Measurements from ENCODE around the gene NDUFA11.
A peak's percentile ranks its signal among the peaks of the same experiment; 100 is the strongest.

Gene NDUFA11

DNA sequence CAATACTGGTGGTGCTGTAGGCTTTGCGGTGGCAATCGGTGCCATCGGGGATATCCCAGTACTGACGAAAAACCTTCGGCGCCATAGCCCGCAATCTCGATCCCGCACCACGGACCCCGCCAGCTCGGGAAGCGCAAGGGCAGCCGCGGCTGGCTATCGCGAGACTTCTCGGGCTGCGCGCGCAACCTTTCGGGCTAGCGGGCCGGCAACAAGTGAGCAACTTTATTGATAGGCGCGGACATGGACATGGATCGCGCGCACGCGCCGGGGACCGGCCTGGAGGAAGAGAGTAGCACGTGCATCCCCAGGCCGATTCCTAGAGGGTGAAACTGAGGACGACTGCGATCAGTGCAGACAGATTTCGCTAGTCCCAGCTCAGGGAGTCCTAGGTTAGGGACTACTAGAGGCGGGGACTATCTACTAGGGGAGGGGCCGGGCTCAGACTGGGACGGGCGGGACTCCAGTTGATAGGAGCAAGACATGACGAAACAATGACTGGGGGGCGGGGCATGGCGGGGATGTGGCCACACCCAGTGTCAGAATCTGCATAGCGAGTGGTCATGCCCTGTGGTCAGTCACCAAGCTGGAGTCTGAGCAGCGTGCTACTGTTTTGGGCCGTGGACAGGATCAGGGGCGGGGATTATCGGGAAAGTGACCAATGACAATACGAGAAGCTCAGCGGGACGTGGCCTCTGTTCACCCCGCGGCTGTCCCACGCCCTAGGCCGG, at the start of gene NDUFA11:
Gene NDUFA11 (minus strand): TSS at position 167 of the 728 bp plus-strand sequence. CDS start 82 bp downstream, at position 85.
- DNase-seq (ENCODE audit: low read depth in 1 of 2, low spot score in 1 of 2): peak; percentile 80 to 93
- TF ChIP-seq JUND (IDR thresholded peaks at IDR 0.05; ENCODE audit: low read depth): no peak
- in situ Hi-C loops (cut with HindIII; ENCODE audit: low pct_unique_long_range_greater_than_20kb, low sequenced_read_pairs): no loop called here

DNA sequence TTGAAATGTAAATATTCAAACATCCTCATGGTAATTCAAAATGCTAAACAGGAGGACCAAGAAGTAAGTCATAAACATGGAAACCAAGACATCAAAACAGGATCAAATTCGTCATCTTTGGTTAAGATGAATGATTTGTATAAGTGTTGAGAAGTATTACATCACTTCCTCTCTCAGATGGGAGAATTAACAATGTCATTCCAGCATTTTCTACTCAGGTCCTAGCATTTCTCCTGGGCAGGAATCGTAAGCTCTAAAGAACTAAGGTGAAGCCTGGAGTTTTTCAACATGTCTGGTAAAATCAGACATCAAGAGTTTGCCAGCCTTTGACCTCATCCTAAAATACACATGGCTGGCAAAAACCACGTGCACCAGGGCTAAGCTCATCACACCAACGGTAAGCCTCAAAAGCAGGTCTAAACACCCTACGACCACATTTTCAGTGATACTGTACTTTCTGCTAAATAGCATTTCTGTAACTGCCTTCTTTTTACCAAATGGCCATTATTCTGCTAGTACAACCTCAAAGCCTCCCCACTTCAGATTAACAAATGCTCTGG, 49.5 kb upstream of the NDUFA11 start:
- in situ Hi-C loops (cut with HindIII; ENCODE audit: low pct_unique_long_range_greater_than_20kb, low sequenced_read_pairs): no loop called here
- no peak for TF ChIP-seq JUND (IDR thresholded peaks at IDR 0.05; ENCODE audit: low read depth)
- DNase-seq (ENCODE audit: low read depth in 1 of 2, low spot score in 1 of 2): no peak

DNA sequence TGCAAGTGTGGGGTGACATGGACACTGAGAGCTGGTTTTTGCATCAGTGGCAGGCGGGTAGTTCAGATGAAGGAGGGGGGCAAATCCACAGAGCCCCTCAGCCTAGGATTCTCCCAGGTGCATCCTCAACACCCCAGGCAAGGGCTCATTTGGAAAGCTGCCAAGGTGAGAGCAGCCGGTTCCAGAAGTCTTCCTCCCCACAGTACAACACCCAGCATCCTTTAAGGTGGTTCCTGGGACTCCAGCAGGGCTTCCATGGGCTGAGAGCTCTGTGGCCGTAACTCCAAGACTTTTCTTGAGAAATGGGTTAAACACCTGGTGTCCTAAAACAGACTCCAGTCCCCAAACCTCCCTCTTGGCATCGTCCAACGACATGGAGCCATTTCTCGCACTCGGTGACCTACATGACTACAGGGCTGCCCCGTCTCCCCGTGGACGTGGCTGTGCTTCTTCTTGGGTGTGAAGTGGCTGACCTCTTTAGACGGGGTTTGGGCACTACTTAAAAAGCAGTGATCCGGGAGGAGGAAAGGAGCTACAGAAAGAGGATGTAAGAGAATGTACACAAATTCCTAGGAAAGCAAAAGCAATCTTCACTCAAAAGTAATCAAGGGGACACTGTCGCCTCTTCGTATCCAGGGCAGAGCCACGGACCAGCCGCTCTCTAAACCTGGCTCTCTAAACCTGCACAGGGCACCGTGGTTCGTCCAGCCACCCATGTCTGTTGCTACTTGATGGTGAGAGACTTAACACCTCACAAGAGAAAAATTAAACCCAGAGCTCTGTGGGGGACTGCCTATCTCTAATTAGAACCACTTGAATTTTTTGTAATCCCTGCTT, 48.8 kb upstream of the NDUFA11 start:
- no peak for DNase-seq (ENCODE audit: low read depth in 1 of 2, low spot score in 1 of 2)
- TF ChIP-seq JUND (IDR thresholded peaks at IDR 0.05; ENCODE audit: low read depth): no peak
- in situ Hi-C loops (cut with HindIII; ENCODE audit: low pct_unique_long_range_greater_than_20kb, low sequenced_read_pairs): no loop called here

- no peak for DNase-seq (ENCODE audit: low read depth in 1 of 2, low spot score in 1 of 2)
- in situ Hi-C loops (cut with HindIII; ENCODE audit: low pct_unique_long_range_greater_than_20kb, low sequenced_read_pairs): no loop called here
- TF ChIP-seq JUND (IDR thresholded peaks at IDR 0.05; ENCODE audit: low read depth): no peak
Measured at GRCh38 chr19:5951338-5951861, 47.8 kb upstream of the NDUFA11 start.

- TF ChIP-seq JUND (IDR thresholded peaks at IDR 0.05; ENCODE audit: low read depth): no peak
- no peak for DNase-seq (ENCODE audit: low read depth in 1 of 2, low spot score in 1 of 2)
- in situ Hi-C loops (cut with HindIII; ENCODE audit: low pct_unique_long_range_greater_than_20kb, low sequenced_read_pairs): no loop called here
Measured at GRCh38 chr19:5950741-5951140, 47.2 kb upstream of the NDUFA11 start.

DNA sequence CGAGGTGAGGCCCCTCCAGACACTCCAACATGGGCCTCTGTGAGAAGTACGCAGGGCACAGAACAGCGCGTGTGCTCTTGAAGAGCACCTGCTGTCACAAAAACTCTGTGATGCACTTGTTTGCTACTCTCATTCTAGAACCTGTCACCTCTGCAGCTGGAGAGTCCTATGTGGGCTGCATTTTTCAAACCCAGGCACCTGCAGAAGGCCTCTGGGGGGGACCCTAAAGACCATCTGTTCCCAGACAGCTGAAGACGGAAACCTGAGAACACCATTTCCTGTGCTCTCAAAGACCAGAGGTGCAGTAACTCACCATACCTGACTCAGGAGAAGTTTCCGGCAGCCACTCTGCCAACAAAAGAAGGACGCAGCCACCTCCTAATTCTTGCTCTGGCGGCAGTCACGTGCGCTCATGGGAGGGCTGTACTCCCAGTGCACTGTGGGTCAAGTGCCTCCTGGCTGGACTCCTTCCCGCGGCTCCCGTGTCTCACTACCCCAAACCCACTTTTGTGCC, 46.3 kb upstream of the NDUFA11 start:
- in situ Hi-C loops (cut with HindIII; ENCODE audit: low pct_unique_long_range_greater_than_20kb, low sequenced_read_pairs): no loop called here
- no peak for DNase-seq (ENCODE audit: low read depth in 1 of 2, low spot score in 1 of 2)
- TF ChIP-seq JUND (IDR thresholded peaks at IDR 0.05; ENCODE audit: low read depth): no peak

- TF ChIP-seq JUND (IDR thresholded peaks at IDR 0.05; ENCODE audit: low read depth): no peak
- in situ Hi-C loops (cut with HindIII; ENCODE audit: low pct_unique_long_range_greater_than_20kb, low sequenced_read_pairs): no loop called here
- no peak for DNase-seq (ENCODE audit: low read depth in 1 of 2, low spot score in 1 of 2)
Measured at GRCh38 chr19:5948752-5949564, 45.4 kb upstream of the NDUFA11 start.

DNA sequence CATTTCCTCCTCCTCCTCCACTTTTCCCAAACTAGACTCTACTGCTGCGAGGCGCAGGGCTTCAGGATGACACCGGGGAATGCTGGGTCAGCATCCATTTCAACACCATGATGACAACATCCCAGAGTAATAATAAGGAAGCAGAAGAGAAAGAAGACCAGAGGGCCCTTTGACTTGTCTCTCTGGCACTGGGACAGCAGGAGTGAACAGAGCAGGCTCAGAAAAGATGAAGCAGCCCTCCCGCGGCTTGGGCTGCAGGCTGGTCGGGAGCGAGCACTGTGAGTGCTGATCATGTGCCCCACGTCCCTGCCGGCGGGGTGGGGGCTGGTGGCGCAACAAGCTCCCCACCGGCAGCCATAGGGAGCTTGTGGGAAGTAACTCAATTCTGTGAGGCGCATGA, 43.8 kb upstream of the NDUFA11 start:
- no peak for DNase-seq (ENCODE audit: low read depth in 1 of 2, low spot score in 1 of 2)
- TF ChIP-seq JUND (IDR thresholded peaks at IDR 0.05; ENCODE audit: low read depth): no peak
- in situ Hi-C loops (cut with HindIII; ENCODE audit: low pct_unique_long_range_greater_than_20kb, low sequenced_read_pairs): no loop called here

DNA sequence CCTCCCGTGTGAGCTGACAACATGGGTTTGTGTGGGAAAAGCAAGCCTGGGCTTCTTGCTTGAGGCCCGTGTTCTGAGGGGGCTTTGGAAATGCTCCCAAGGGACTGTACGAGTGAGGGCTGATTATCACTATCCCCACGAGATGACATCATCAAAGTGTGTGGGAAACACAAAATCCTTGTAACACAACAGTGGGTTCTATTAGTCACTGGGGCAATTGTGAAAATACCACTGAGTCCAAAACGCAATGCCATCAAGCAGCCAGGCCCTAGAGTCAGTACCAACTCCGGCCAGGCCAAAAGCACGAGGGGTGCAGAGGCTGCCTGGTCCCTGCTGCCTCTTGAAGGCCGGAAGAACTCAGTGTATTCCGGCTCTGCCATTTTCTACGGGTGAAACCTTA, 40.0 kb upstream of the NDUFA11 start:
- no peak for TF ChIP-seq JUND (IDR thresholded peaks at IDR 0.05; ENCODE audit: low read depth)
- no peak for DNase-seq (ENCODE audit: low read depth in 1 of 2, low spot score in 1 of 2)
- in situ Hi-C loops (cut with HindIII; ENCODE audit: low pct_unique_long_range_greater_than_20kb, low sequenced_read_pairs): no loop called here

- TF ChIP-seq JUND (IDR thresholded peaks at IDR 0.05; ENCODE audit: low read depth): no peak
- DNase-seq (ENCODE audit: low read depth in 1 of 2, low spot score in 1 of 2): no peak
- in situ Hi-C loops (cut with HindIII; ENCODE audit: low pct_unique_long_range_greater_than_20kb, low sequenced_read_pairs): no loop called here
Measured at GRCh38 chr19:5943045-5943444, 39.5 kb upstream of the NDUFA11 start.

DNA sequence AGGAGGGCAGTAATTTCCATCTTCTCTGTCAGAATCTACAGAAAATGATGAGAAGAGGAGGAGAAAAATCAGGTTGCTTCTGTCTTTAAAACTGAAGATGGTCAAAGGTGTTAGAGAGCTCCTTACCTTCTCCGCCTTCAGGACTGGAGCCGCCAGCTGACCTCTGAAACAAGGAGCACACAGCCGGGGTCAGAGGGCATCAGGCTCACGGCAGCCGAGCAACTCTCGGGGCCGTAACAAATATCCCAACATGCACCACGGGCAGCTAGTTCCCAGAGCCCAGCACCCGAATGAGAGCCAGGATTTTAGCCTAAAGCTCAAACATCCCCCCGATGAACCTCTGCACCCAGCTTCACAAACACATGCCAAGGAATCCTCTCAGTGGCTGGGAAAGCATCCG, 38.1 kb upstream of the NDUFA11 start:
- no peak for DNase-seq (ENCODE audit: low read depth in 1 of 2, low spot score in 1 of 2)
- in situ Hi-C loops (cut with HindIII; ENCODE audit: low pct_unique_long_range_greater_than_20kb, low sequenced_read_pairs): no loop called here
- no peak for TF ChIP-seq JUND (IDR thresholded peaks at IDR 0.05; ENCODE audit: low read depth)
